H54 (cell line): ENCODE data around the gene CA5A.
"Not testable (repeated sequence)": the region's sequence is repeated elsewhere in the genome, so short reads cannot be mapped to it uniquely, and the experiment has no call there.

Experiments
- DNase-seq: peaks from one replicate; pipeline ENCODE4 v3.0.0; 2011; ENCODE audit warnings: low spot score, mixed read lengths; ENCODE audit not compliant: insufficient read length
- FAIRE-seq: peaks from 3 replicates; lab custom pipeline; 2011; peaks lifted over from hg19 to GRCh38; lab: Jason Lieb, UNC
- POLR2A ChIP-seq: IDR thresholded peaks from 2 replicates; pipeline ENCODE4 v1.6.1; 2011; ENCODE audit warnings: low read depth, mild to moderate bottlenecking, low read length

The CA5A gene

DNA sequence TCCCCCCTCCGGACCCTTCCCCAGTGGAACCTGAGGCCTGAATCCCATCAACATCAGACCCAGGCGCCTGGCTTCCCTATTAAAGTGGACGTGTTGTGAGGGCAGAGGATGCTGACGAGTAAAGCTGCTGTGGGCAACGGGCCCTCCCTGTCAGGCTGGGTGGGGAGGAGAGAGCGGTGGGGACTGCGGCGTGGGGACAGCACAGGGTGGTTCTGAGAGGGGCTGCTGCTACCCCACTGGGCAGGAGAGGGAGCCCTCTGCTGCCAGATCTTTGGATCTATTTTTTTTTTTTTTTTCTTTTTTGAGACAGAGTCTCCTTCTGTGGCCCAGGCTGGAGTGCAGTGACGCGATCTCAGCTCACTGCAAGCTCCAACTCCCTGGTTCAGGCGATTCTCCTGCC lies 5.9 kb downstream of the CA5A start:
- no peak for FAIRE-seq
- no peak for DNase-seq
- TF ChIP-seq POLR2A: no peak

DNA sequence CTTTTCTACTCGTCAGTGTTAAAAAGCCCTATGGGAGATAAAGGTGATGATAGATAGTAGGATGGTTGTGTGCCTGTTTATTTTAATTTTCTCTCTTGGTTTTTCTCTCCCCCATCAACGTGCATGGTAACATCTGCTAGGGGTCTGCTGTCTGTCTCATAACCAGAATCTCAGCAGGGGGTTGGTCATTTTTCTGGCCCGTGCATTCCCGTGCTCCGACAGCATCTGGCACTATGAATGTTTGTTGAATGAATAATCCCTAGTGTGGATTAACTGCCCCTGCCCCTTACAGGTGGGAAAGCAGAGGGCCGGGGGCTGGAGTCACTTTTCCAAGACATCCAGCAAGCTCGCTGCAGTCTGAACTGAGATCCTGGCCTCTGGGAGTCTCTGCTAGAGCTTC lies 6.3 kb downstream of the CA5A start:
- DNase-seq (no peak), FAIRE-seq (no peak)
- TF ChIP-seq POLR2A: no peak

DNA sequence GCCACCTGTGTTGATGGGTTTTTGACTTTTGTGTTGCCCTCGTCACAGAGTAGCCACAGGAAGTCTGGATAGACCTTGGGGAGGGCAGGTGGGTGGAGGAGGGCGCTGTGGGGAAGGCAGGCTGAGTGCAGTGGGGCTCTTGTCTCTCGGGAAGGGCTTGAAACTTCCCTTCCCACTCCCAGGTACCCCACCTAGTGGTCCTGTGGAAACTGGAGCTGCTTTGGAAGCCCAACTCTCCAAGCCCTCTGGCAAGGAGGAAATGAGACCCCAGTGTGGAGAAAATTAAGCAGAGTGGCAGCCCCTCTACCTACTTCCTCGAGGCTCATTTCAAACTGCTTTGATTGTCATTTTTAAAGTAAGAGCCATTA lies 9.2 kb downstream of the CA5A start:
- no peak for TF ChIP-seq POLR2A
- no peak for DNase-seq
- FAIRE-seq: no peak

DNA sequence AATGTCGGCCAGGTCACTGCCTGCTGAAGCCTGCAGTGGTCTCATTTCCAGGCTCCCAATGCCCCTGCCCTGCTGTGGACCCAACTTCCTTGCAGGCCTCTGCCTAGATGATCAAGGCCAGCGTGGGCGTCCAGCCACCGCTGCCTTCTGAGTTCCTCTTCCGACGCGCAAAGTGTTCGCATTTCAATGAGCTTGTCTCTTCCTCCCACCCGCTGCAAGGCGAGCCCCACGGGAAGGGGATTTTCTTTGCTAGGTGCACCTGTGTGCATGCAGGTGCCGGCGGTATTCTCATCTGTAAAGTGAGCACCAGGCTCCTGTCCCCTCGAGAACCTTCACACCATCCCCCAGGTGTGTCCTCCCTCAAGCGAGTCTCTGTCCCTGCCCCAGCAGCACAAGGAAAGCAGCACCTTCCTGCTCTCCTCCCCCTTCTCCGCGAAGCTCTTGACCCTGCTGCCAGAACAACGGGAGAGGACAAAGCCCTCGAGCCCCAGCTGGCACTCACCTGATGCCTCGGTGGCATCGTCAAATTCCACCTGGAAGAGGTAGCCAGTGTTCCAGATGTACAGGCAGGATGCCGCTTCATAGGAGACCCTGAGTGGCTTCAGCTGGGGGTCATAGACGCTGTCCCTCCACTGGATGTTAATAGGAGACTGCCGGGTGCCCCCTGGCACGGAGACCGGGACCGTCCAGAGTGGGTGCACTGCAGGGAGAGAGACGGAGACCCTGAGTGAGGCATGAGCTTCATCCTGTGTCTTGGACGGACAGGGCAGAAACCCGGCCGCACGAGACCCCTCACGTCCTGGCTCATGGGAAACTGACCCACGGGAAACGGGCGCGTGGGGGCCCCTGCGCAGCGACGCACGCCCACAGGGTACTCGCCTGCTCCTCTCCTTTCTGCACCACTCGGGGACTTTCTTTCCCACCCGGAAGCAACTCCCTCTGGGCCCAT lies 9.8 kb downstream of the CA5A start:
- DNase-seq (no peak), FAIRE-seq (no peak)
- TF ChIP-seq POLR2A: no peak

DNA sequence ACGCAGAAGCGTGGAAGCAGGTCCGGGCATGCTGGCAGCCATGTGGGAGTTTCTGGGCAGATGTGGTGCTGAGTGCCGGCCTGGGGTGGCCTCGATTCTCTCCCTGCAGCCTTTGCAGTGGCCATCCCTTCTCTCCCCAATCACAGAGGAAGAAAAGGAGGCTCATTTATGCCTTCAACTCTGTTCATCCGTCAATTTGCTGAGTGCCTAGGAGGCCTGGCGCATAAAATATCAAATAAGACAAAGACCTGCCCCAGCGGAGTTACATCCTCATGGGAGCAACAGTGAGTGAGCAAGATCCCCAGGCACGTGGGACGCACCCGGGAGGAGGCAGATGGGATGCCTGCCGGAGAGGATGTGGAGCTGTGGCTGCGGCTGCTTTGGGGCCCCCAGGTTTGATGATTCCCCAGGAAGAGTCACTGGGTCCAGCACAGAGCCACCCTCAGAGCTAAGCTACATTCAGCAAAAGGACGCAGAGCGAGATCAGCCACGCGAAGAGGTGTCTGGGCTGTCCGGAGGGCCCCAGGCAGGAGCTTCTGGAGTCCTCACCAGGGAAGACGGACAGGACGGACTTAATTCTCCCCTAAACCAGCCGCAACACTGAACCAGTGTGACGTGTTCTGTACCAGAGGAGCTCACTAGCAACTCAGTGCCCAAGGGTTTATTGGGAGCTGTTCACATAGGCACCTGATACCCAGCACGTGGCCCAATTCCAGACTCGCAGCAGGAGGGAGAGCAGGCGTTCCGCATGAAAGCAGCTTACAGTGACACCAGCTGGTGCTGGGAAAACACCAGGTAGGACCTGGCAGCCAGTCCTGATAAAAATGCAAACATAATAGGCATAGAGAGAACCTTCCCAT lies 11.3 kb downstream of the CA5A start:
- TF ChIP-seq POLR2A: no peak
- no peak for DNase-seq
- FAIRE-seq: no peak

DNA sequence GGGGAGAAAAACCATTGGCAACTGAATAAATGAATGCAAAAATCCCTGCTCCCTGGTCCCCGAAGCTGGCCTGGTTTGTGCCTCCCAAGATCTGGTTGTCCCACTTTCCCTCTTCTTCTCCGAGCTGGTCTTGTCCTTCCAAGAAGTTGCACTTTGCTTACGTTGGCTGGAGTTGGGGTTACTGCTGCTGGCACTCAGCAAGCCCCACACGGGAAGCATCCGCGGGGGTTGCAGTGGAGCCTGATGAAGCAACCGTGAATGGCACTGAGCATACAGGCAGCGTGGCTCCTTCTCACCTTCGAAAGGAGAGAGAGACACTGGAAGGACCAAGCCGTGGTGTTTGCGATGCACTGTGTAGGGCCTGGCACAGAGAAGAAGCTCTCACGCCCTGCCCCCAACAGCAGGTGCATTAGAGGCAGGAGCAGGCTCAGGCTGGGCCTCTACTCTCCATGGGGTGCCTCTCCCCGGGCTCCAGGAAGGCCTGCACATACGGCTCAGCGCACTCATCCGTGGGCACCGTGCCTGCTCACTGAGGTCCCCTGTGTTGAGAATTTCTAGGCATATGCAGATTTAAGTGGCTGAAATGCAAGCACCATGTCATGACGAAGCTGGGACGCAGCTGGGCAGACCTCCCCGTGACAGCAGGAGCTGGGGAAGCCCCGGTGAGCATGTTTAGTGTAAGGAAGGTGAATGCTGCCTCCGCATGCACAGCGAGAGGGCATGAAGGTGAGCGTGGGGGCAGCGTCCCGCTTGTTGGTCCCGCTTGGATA lies 12.1 kb downstream of the CA5A start:
- TF ChIP-seq POLR2A: no peak
- FAIRE-seq (no peak), DNase-seq (no peak)

DNA sequence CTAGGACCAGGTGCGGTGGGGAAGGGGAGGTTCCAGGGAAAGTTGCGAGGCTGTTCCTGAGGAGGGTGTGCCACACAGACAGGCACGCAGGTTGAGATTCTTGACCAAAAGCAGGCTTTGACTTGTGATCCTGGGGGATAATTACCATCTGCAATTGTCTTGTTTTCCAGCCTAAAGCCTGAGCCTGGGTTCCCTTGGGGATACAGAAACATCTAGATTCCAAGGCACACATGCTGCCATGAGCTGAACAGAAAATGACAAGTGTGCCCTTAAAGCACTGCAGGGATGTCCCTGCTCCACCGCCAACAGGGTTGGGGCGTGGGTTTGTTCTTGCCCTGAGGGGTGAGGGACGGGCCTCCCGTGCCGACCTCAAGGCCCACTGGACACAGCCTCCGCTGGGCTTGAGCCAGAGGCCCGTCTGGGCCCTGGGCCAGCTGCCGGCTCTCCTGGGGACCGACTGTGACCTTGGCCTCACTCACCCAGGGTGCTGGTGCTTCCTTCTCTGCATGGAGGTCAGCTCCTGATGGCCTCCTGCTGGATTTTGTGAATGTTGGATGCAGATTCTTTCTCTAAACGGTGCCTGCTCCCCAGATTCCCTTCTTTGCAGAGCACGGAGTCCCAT lies 14.0 kb downstream of the CA5A start:
- no peak for TF ChIP-seq POLR2A
- no peak for FAIRE-seq

DNA sequence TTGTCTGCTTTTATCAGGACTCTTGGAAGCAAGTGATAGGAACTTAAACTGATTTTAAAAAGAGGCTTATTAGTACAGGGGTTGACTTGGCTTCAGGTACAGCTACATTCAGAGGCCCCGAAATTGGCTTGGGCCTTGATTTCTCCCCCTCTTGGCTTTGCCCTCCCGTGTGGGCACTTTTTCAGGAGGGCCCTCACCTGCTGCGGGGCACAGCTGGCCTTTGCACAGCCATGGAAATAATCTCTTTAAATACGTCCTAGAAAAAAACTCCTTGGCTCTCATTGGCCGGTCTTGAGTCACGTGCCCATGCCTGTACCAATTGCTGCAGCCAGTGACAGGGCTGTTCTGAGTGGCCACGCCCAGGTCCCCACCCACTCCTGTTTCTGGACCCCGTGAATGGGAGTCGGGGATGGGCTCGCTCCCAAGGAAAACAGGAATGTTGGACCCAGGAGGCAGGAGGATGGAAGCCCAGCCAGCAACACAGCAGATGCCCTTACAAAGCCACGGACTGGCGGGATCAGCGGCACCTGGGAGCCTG lies 15.0 kb downstream of the CA5A start:
- FAIRE-seq: no peak
- no peak for DNase-seq
- TF ChIP-seq POLR2A: no peak

More for the DNA sequence above, 14.0 kb downstream of the CA5A start:
- DNase-seq: no peak

DNA sequence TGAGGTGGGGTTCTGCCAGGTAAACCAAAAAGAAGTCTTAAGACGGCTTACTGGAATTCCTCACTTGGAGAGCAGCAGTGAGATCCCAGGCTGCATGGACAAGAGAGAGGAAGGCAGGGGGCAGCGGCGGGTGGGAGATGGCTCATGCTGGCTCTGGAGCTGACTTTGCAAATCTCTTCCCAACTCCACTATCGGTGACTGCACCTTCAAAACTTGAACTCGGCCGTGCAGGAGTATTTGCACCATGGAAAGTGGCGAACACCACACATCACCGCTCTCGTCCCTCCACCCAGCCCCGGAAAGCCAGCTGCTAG lies 16.7 kb downstream of the CA5A start:
- no peak for DNase-seq
- FAIRE-seq: no peak
- no peak for TF ChIP-seq POLR2A

DNA sequence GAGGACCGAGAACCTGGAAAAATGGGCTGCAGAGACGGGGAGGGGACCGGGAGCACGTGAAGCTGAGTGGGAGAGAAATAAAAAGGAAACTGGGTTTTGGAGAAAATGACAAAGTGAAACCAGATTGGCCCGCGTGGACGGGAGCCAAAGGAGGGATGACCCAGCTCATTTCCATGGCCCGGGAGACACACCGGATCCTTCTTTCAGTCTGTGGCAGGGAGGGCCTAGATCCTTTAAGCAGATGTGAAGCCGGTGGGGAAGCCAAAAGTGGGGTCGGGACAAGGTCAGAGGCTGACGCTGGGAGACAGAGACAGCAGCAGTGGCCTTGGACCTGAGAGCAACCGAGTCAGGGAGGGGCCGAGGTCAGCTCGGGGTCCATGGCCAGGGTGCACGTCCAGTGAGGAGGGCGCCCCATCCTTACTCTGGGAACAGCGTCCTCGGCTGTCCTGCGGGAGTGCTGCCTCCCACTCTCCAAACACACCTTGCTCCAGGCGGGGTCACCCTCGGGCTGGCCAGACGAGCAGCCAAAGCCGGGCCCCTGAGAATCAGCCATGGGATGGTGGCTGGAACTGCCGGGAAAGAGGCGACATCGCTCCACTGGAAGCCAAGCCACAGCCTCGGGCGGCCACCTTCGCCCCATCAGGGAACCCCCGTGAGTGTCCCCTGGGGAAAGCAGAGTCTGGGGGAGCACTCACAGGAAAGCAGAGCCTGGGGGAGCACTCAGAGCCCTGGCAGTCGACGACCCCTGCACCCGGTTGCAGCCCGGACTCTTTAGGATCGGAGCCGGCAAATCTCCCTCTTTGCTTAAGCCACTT lies 17.3 kb downstream of the CA5A start:
- DNase-seq (no peak), FAIRE-seq (no peak)
- no peak for TF ChIP-seq POLR2A

DNA sequence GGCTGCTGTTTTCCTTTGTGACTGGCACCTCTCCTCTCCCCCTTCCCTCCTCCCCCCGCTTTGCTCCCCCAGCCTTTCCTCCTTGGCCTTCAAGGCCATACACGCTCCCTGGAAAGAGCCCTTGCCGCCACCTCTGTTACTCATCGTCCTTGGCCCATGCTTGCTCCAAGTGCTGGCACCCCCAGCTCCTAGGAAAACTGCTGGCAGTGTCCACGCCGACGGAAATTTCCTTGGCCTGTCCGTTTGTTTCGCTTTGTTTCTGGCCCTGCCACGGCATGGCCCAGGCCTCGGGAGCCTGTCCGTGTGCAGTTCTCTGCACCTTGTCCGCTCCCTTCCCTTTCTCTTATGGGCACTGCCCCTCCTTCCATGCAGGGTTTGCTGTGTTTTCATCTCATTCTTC lies 18.0 kb downstream of the CA5A start:
- FAIRE-seq: no peak
- no peak for DNase-seq
- TF ChIP-seq POLR2A: no peak

DNA sequence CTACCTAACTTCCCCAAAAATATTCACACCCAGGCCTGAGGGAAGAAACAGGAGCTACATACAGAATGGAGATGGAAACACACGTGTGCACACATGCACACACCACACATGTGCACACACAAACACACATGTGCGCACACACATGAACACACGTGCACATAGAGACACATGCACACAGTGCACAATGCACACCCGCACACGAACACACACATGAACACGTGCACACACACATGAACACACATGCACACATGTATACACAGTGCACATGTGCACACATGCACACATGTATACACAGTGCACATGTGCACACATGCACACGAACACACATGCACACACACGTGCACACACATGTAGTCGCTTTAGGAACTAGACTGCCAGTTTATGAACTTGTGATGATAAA lies 18.8 kb downstream of the CA5A start:
- DNase-seq: no peak
- no peak for FAIRE-seq
- TF ChIP-seq POLR2A: no peak

DNA sequence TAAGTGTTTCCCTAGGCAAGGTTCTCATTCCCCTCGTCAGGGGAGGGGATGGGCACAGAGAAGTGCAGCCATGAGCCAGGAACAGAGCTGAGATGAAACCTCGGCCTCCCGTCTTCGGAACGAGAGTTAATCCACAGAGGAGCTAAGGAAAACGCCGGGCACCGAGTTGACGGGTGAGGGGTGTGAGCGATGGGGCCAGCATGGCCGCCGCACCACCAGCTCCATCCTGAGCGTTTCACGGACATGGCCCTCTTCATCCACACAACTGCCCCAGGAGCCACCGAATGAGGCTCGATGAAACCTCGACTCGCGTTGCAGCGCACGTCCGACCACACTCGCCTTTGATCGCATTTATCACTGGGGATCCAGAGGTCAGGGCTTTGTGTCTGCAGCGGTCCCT lies 21.5 kb downstream of the CA5A start:
- no peak for DNase-seq
- no peak for TF ChIP-seq POLR2A
- no peak for FAIRE-seq

DNA sequence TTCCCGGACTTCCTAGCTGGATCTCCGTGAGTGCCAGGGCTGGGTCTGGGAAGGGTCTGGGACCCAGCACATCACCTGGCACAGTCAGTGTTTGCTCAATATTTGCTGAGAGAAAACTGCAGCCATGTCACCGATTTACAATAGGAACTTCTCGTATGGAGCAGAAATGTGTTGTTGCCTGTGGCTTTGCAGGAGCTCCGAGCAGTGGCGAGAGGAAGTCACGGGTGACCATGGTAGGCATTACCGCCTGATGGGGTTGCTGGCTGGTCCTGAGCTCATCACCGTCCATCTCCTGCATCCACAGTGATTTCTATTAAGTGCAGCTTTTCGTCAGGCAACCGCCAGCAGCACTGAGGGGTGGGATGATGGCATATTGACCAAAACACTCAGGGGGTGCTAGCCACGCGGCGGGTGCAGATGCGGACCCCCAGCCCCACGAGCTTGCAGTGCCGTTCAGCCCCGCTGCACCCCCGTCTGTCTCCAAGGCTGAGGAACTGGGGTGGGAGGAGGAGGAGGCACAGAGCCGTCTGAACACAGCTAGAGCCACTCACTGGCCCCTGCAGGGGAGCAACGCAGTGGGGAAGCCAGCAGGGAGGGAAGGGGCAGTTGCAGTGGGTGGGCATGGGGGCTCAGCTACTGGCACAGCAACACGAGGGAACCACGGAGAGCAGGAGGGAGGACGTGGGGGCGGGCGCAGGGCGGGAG lies 22.2 kb downstream of the CA5A start:
- not testable (repeated sequence) for DNase-seq, FAIRE-seq

DNA sequence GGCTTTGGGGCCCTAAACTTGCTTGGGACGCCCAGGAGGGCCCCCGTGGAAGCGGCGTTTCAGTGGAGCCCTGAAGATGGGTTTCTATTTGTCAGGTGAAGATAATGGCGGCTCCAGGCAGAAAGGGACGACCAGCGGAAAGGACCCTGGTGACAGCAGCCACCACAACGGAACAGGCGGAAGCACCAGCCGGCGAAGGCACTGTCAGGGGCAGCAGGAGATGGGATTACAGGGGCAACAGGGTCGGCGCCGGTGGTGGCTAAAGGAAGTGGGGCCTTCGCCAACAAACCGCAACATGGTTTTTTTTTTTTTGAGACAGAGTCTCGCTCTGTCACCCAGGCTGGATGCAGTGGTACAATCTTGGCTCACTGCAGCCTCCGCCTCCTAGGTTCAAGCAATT lies 23.6 kb downstream of the CA5A start:
- DNase-seq, FAIRE-seq: not testable (repeated sequence)

DNA sequence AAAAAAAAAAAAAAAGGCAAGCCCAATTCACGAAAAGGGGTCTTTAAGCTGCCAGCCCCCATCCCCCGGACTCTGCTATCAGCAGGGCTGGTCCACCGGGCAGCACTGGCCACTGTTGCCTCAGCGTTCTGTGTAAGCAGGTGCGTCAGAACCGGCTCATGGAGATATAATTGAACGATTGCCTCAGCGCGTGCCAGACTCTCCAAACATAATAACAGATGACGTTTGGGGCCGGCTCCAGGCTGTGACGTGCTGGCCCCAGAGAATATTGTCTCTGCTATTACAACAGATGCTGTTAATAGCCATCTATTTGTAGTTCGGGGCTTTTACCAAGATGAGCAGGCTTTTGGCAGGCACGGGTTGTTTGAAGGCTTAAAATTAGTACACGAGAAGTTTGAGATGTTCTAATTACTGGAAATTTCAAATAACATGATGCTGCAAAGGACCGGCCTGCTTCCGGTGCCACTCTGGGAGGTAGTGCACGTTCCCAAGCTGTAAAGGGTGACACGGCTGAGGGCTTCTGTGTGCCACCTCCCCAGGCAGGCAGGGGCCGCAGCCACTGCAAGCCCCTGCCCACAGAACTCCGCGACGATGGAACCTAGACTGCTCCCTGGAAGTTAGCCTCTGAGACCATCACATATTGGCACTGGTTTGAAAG lies 25.1 kb downstream of the CA5A start:
- not testable (repeated sequence) for DNase-seq, FAIRE-seq

DNA sequence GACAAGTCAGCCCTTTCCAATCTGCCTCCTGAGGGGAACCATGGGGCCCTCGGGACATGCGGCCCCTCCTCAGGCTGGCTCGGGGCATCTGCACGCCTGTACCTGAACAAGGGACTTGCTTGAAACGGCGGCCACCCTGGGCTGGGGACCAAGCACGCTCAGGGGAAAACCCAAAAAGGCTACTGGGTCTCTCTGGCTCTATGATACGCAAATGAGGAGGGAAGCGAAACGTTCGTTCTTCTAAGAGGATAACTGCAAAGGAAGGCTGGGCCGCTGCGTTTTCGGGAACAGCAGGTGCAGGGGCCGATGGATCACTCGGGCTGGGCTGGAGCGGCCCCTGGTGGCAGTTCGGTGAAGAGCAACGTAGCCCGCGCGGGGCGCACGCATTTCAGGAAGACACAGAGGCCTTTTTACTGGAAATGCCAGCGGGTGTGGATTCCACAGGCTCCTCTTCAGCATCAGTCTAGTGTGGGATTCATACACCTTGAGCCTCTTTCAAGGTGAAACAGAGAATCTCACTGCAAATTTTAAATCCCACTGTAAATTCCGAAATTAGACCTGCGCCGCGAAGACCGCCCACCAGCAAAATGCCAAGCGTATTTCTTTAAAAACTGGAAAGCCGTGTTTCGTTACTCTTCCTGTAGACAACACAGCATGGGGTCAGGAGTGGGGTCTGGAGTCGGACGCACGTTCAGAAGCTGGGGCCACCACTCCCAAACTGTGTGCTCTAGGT lies 27.0 kb downstream of the CA5A start:
- FAIRE-seq: not testable (repeated sequence)
- DNase-seq: peak; percentile 63
